HepG2 (cell line): Measurements from ENCODE around the gene SMC1B. TPM values are rescaled to one million over a fixed set of nuclear protein-coding genes. Genes with fewer than 3 reads are reported as not detected.

Experiments used
- CBFB ChIP-seq: sonication (generic); formaldehyde crosslinking; IDR thresholded peaks from 2 replicates; pipeline ENCODE4 v1.4.0; 2020; ENCODE audit warnings: missing genetic modification reagents
- CHCHD3 ChIP-seq: sonication (generic); formaldehyde crosslinking; IDR thresholded peaks from 2 replicates; pipeline ENCODE4 v1.8.0; 2022; ENCODE audit warnings: mild to moderate bottlenecking, missing genetic modification reagents, moderate library complexity
- EED ChIP-seq: sonication (generic); formaldehyde crosslinking; IDR thresholded peaks from 2 replicates; pipeline ENCODE4 v1.5.0; 2020; ENCODE audit warnings: mild to moderate bottlenecking, missing genetic modification reagents
- ELF4 ChIP-seq: sonication (generic); formaldehyde crosslinking; IDR thresholded peaks from 2 replicates; pipeline ENCODE4 v1.5.0; 2020; ENCODE audit warnings: missing genetic modification reagents, mild to moderate bottlenecking, moderate library complexity, borderline replicate concordance
- FOXC1 ChIP-seq: sonication (generic); formaldehyde crosslinking; IDR thresholded peaks from 2 replicates; pipeline ENCODE4 v1.8.0; 2022; ENCODE audit warnings: mild to moderate bottlenecking, missing genetic modification reagents, borderline replicate concordance
- FOXJ3 ChIP-seq: sonication (generic); formaldehyde crosslinking; IDR thresholded peaks from 2 replicates; pipeline ENCODE4 v1.4.0; 2020; ENCODE audit warnings: missing genetic modification reagents, mild to moderate bottlenecking, borderline replicate concordance
- HCFC1 ChIP-seq: fragments of 150-350 bp; IDR thresholded peaks from 2 replicates; pipeline ENCODE4 v1.6.1; 2014; ENCODE audit warnings: low read depth, low read length
- JUNB ChIP-seq: sonication (generic); formaldehyde crosslinking; IDR thresholded peaks from 2 replicates; pipeline ENCODE4 v1.8.0; 2022; ENCODE audit warnings: missing genetic modification reagents, mild to moderate bottlenecking, borderline replicate concordance
- KLF13 ChIP-seq: sonication (generic); formaldehyde crosslinking; IDR thresholded peaks from 2 replicates; pipeline ENCODE4 v1.4.0; 2020; ENCODE audit warnings: mild to moderate bottlenecking, missing genetic modification reagents
- KMT2A ChIP-seq: sonication (generic); formaldehyde crosslinking; IDR thresholded peaks from 2 replicates; pipeline ENCODE4 v1.4.0; 2020; ENCODE audit warnings: missing genetic modification reagents
- PLRG1 ChIP-seq: fragments of 450-650 bp; conservative IDR thresholded peaks from 2 replicates; pipeline ENCODE4 v1.6.1; 2016
- SMAD3 ChIP-seq: sonication (generic); formaldehyde crosslinking; IDR thresholded peaks from 2 replicates; pipeline ENCODE4 v1.4.0; 2020; ENCODE audit warnings: missing genetic modification reagents
- ZBTB1 ChIP-seq: sonication (generic); formaldehyde crosslinking; IDR thresholded peaks from 2 replicates; pipeline ENCODE4 v1.4.0; 2020; ENCODE audit warnings: missing genetic modification reagents, borderline replicate concordance
- ZFX ChIP-seq: sonication (generic); formaldehyde crosslinking; IDR thresholded peaks from 2 replicates; pipeline ENCODE4 v1.4.0; 2020; ENCODE audit warnings: mild to moderate bottlenecking, low read depth, missing genetic modification reagents, moderate library complexity
- ZNF256 ChIP-seq: sonication (generic); formaldehyde crosslinking; conservative IDR thresholded peaks from 2 replicates; pipeline ENCODE4 v1.4.0; 2020; ENCODE audit warnings: missing genetic modification reagents
- ZNF496 ChIP-seq: sonication (generic); formaldehyde crosslinking; IDR thresholded peaks from 2 replicates; pipeline ENCODE4 v1.8.1; 2023; ENCODE audit warnings: mild to moderate bottlenecking, moderate library complexity, missing genetic modification reagents; ENCODE audit not compliant: insufficient replicate concordance
- ZNF598 ChIP-seq: sonication (generic); formaldehyde crosslinking; IDR thresholded peaks from 2 replicates; pipeline ENCODE4 v1.5.1; 2020; ENCODE audit warnings: mild to moderate bottlenecking, missing genetic modification reagents, borderline replicate concordance
- ZNF75D ChIP-seq: sonication (generic); formaldehyde crosslinking; IDR thresholded peaks from 2 replicates; pipeline ENCODE4 v1.8.1; 2023; ENCODE audit warnings: missing genetic modification reagents, mild to moderate bottlenecking, borderline replicate concordance
- ZSCAN25 ChIP-seq: sonication (generic); formaldehyde crosslinking; IDR thresholded peaks from 2 replicates; pipeline ENCODE4 v1.8.0; 2022; ENCODE audit warnings: mild to moderate bottlenecking, missing genetic modification reagents
- polyA plus RNA-seq, 8 experiments: library from polyadenylated mRNA; depleted of rRNA in 3 of 8; stranded (reverse) in 7 of 8; unstranded in 1 of 8; fragments of >200 nt; fragmentation: Illumina TruSeq in 4 of 8; extraction: Trizol in 4 of 8; gene quantifications; 2 replicates each; pipeline versions ENCODE4 v1.2.1 to v1.2.3, GENCODE V29; 2011 to 2016; ENCODE audit warnings: low read depth in 4 of 8, missing spikeins in 1 of 8, mixed read lengths in 1 of 8; ENCODE audit not compliant: insufficient read depth in 1 of 8
- total RNA-seq, 5 experiments: library from RNA; depleted of rRNA; stranded (reverse); fragments of >200 nt; fragmentation: Illumina TruSeq; extraction: Trizol; gene quantifications; 2 replicates each; pipeline ENCODE4 v1.2.3, GENCODE V29; 2016; ENCODE audit warnings: low read depth in 1 of 5
- TF ChIP-seq, protein P1 (sequence below): sonication (generic); formaldehyde crosslinking; IDR thresholded peaks from 2 replicates; pipeline ENCODE4 v1.4.0; 2020; ENCODE audit warnings: missing genetic modification reagents
- TF ChIP-seq, protein P2 (sequence below), 2 experiments: sonication (generic) in 1 of 2; formaldehyde crosslinking in 1 of 2; IDR thresholded peaks; 2 replicates each; pipeline versions ENCODE4 v1.5.1 to v1.6.1; 2011 to 2020; ENCODE audit warnings: borderline replicate concordance in 1 of 2, low read depth in 1 of 2, low read length in 1 of 2, mild to moderate bottlenecking in 1 of 2, missing genetic modification reagents in 1 of 2, moderate library complexity in 1 of 2
- TF ChIP-seq, protein P3 (sequence below): sonication (generic); formaldehyde crosslinking; IDR thresholded peaks from 2 replicates; pipeline ENCODE4 v1.5.0; 2020; ENCODE audit warnings: missing genetic modification reagents
- TF ChIP-seq, protein P4 (sequence below): sonication (generic); formaldehyde crosslinking; IDR thresholded peaks from 2 replicates; pipeline ENCODE4 v1.8.1; 2023; ENCODE audit warnings: missing genetic modification reagents, inconsistent platforms, borderline replicate concordance
- TF ChIP-seq, protein P5 (sequence below): sonication (generic); formaldehyde crosslinking; IDR thresholded peaks from 2 replicates; pipeline ENCODE4 v1.8.1; 2023; ENCODE audit warnings: mild to moderate bottlenecking, missing genetic modification reagents

SMC1B gene
- total and polyA plus RNA-seq, 2 of the 13 experiments (the other 11 are each of a cell fraction or from before 2014, with no cell fraction given), result not detected

DNA sequence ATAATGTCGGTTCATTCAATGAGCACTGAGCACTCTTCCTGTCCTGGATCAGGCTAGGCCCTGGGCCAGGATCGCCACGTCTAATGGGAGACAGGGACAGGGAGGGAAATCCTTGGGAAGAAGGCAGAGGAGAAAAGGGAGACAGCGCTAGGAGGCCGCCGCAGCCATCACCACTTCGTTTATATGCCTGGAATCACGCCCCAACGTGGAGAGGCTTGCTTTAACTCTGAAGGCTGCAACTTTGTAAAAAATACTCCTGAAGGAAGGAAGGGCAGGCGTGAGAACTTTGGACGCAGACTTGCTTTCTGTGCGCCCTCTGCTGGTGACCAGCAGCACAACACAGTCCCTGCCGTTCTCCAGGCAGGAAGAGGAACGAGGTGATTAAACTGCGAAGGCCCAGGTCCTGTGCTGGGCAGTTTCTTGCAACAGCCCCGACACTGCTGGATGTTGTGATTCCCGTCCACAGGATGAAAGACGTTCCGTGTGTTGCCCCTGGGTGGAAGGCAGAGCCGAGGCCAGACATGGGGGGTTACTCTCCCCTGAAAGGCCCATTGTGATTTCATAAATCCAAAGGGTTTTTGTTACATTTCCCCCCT is 22.2 kb upstream of the SMC1B start (continued):
- TF ChIP-seq EED (CRISPR knock-in tag), result 0 out of 2 replicates have a peak, but pooled peaks have one; percentile 31
- no peak for TF ChIP-seq CHCHD3 (CRISPR knock-in tag)
- no peak for TF ChIP-seq HCFC1
- no peak for TF ChIP-seq ELF4 (CRISPR knock-in tag)
- TF ChIP-seq PLRG1, result no peak
- TF ChIP-seq ZNF598 (CRISPR knock-in tag), result peak; percentile 57; the same call in 1 of the 2 replicates
- TF ChIP-seq ZNF256, result 0 out of 2 replicates have a peak, but pooled peaks have one; percentile 29
- TF ChIP-seq SMAD3 (CRISPR knock-in tag), result 0 out of 2 replicates have a peak, but pooled peaks have one; percentile 33
- TF ChIP-seq KMT2A (CRISPR knock-in tag), result 0 out of 2 replicates have a peak, but pooled peaks have one; percentile 32
- TF ChIP-seq, protein P1, sequence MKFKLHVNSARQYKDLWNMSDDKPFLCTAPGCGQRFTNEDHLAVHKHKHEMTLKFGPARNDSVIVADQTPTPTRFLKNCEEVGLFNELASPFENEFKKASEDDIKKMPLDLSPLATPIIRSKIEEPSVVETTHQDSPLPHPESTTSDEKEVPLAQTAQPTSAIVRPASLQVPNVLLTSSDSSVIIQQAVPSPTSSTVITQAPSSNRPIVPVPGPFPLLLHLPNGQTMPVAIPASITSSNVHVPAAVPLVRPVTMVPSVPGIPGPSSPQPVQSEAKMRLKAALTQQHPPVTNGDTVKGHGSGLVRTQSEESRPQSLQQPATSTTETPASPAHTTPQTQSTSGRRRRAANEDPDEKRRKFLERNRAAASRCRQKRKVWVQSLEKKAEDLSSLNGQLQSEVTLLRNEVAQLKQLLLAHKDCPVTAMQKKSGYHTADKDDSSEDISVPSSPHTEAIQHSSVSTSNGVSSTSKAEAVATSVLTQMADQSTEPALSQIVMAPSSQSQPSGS (CRISPR knock-in tag), result peak; percentile 42; the same call in 1 of the 2 replicates
- TF ChIP-seq, protein P2, sequence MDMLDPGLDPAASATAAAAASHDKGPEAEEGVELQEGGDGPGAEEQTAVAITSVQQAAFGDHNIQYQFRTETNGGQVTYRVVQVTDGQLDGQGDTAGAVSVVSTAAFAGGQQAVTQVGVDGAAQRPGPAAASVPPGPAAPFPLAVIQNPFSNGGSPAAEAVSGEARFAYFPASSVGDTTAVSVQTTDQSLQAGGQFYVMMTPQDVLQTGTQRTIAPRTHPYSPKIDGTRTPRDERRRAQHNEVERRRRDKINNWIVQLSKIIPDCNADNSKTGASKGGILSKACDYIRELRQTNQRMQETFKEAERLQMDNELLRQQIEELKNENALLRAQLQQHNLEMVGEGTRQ (IDR thresholded peaks at IDR 0.05; ENCODE audit: low read depth, low read length), result no peak
- TF ChIP-seq, protein P2 (CRISPR knock-in tag; IDR thresholded peaks at IDR 0.05; ENCODE audit: borderline replicate concordance), result no peak
- TF ChIP-seq, protein P3, sequence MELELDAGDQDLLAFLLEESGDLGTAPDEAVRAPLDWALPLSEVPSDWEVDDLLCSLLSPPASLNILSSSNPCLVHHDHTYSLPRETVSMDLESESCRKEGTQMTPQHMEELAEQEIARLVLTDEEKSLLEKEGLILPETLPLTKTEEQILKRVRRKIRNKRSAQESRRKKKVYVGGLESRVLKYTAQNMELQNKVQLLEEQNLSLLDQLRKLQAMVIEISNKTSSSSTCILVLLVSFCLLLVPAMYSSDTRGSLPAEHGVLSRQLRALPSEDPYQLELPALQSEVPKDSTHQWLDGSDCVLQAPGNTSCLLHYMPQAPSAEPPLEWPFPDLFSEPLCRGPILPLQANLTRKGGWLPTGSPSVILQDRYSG (CRISPR knock-in tag), result no peak
- no peak for TF ChIP-seq JUNB (CRISPR knock-in tag)
- TF ChIP-seq, protein P4, sequence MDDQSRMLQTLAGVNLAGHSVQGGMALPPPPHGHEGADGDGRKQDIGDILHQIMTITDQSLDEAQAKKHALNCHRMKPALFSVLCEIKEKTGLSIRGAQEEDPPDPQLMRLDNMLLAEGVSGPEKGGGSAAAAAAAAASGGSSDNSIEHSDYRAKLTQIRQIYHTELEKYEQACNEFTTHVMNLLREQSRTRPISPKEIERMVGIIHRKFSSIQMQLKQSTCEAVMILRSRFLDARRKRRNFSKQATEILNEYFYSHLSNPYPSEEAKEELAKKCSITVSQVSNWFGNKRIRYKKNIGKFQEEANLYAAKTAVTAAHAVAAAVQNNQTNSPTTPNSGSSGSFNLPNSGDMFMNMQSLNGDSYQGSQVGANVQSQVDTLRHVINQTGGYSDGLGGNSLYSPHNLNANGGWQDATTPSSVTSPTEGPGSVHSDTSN (CRISPR knock-in tag), result no peak
- TF ChIP-seq CBFB (CRISPR knock-in tag), result no peak
- peak; percentile 46; the same call in 1 of the 2 replicates for TF ChIP-seq FOXJ3 (CRISPR knock-in tag)
- peak; percentile 71; the same call in 1 of the 2 replicates for TF ChIP-seq FOXC1 (CRISPR knock-in tag)
- peak; percentile 70 for TF ChIP-seq ZSCAN25 (CRISPR knock-in tag)
- no peak for TF ChIP-seq ZNF75D
- TF ChIP-seq ZNF496 (CRISPR knock-in tag), result no peak
- TF ChIP-seq ZBTB1 (CRISPR knock-in tag), result no peak
- TF ChIP-seq, protein P5, sequence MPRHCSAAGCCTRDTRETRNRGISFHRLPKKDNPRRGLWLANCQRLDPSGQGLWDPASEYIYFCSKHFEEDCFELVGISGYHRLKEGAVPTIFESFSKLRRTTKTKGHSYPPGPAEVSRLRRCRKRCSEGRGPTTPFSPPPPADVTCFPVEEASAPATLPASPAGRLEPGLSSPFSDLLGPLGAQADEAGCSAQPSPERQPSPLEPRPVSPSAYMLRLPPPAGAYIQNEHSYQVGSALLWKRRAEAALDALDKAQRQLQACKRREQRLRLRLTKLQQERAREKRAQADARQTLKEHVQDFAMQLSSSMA, result no peak
- TF ChIP-seq KLF13 (CRISPR knock-in tag), result no peak
- TF ChIP-seq ZFX, result peak; percentile 88
